HG02973 (cell line): ENCODE results near the gene MRPS18B.
"Not testable (repeated sequence)": the region's sequence is repeated elsewhere in the genome, so short reads cannot be mapped to it uniquely, and the experiment has no call there.

ENCODE experiments used
- ATAC-seq: cut with Tn5 transposase; IDR thresholded peaks from one replicate; pipeline ENCODE4 v1.9.1; 2021; ENCODE audit warnings: moderate library complexity; ENCODE audit not compliant: unreplicated experiment

Gene MRPS18B

GRCh38 chr6:30617565-30618269 lies at the start of gene MRPS18B:
Gene MRPS18B, plus strand, starts transcription at chr6:30617840. Its CDS starts 26 bp downstream, at chr6:30617866.
- ATAC-seq = peak; percentile 62

DNA sequence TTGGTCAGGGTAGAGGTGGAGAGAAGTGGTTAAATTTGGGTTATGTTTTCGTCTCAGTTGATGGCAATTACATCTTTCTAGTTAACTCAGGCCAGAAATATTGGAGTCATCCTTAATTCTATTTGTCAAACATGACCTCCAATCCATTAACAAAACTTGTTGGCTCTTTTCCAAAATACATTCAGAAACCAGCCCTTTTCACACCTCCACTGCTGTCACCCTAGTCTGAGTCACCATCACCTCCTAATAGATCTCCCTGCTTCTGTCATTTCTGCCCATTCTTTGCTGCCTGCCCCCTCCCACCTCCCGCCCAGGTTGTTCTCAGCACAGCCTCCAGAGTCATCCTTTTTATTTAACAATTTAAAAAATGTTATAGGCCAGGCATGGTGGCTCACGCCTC lies 49.4 kb upstream of the MRPS18B start:
- no peak for ATAC-seq

- no peak for ATAC-seq
These were observed 47.4 kb upstream of the MRPS18B start for GRCh38 chr6:30570263-30570662.

DNA sequence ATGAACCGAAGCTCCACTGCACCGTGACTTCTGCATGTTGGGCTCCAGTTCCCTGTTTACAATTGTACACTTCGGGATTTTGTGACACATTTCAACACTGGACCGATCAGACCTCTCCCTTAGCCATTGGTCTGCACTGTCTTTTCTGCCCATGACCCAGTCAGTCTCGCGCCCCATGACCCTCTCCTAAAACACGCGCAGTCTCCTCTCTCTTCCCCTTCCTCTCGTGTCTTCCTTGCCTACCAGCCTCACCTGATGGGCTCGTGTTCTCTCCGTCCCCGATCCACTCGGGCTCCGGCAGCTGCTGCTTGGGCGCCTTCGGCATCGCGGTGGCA lies 46.9 kb upstream of the MRPS18B start:
- peak; percentile 21 for ATAC-seq

DNA sequence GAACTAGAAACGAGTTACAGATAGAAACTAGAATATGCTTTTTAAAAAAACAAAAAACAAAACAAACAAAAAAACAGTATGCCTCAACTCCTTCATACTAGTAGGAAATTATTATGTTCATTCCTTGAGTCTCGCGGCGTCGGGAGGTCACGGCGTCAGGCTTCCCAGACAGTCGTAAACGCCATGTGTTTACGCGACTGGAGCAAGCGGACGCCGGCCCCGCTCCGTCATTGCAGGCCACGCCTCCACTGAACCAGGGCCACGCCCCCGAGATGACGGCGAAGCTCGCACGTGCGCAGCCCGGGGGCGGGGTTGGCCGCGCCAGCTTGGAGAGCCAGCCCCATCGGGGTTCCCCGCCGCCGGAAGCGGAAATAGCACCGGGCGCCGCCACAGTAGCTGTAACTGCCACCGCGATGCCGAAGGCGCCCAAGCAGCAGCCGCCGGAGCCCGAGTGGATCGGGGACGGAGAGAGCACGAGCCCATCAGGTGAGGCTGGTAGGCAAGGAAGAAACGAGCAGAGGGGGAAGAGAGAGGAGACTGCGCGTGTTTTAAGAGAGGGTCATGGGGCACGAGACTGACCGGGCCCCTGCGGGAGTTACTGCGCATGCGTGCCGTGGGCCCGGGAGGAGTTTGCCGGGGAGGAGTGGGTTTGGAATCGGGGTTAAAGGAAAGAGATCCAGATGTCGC lies 46.4 kb upstream of the MRPS18B start, which contains the start of gene ABCF1:
Gene ABCF1, plus strand, starts transcription at position 368 of the 687 bp plus-strand sequence. Its CDS starts 46 bp downstream, at position 414.
- peak; percentile 81 for ATAC-seq

DNA sequence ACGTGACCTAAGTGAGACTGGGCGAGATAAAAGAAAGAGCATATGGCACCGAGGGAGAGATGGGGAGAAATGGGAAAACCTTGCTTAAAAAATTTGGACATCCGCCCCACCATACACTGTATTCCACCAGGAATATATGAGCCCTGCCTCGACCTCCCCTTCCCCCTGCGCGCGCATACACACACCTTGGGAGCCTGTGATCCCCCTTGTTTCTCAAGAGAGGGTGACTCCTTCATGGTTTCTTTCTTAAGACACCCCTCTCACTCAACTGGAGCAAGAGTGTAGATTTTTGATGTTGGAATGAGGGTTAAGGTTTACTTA lies 45.9 kb upstream of the MRPS18B start:
- no peak for ATAC-seq

- ATAC-seq = no peak
These were observed 45.5 kb upstream of the MRPS18B start for GRCh38 chr6:30572148-30572547.

GRCh38 chr6:30573113-30573512 lies 44.5 kb upstream of the MRPS18B start:
- ATAC-seq = no peak

- no peak for ATAC-seq
These were observed 39.6 kb upstream of the MRPS18B start for GRCh38 chr6:30578051-30578450.

GRCh38 chr6:30583921-30584320 lies 33.7 kb upstream of the MRPS18B start:
- ATAC-seq = no peak

DNA sequence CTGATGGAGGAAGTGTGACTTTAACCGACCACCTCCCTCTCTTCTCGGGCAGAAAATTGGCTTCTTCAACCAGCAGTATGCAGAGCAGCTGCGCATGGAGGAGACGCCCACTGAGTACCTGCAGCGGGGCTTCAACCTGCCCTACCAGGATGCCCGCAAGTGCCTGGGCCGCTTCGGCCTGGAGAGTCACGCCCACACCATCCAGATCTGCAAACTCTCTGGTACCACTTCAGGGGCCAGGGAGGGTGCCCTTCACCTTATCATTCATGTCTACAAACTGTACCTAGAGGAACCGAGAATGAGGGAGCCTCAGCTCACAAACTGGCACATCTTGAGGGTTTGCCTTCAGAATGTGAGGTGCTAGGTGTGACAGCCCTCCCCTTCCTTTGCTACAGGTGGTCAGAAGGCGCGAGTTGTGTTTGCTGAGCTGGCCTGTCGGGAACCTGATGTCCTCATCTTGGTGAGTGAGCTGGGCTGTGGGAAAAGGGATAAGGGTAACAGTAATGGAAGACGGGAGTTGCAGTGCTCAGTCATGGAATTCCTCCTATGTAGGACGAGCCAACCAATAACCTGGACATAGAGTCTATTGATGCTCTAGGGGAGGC lies 27.8 kb upstream of the MRPS18B start:
- ATAC-seq = no peak

DNA sequence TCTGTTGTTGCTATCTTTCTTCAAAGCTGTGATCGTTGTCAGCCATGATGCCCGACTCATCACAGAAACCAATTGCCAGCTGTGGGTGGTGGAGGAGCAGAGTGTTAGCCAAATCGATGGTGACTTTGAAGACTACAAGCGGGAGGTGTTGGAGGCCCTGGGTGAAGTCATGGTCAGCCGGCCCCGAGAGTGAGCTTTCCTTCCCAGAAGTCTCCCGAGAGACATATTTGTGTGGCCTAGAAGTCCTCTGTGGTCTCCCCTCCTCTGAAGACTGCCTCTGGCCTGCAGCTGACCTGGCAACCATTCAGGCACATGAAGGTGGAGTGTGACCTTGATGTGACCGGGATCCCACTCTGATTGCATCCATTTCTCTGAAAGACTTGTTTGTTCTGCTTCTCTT lies 27.1 kb upstream of the MRPS18B start:
- ATAC-seq = no peak

DNA sequence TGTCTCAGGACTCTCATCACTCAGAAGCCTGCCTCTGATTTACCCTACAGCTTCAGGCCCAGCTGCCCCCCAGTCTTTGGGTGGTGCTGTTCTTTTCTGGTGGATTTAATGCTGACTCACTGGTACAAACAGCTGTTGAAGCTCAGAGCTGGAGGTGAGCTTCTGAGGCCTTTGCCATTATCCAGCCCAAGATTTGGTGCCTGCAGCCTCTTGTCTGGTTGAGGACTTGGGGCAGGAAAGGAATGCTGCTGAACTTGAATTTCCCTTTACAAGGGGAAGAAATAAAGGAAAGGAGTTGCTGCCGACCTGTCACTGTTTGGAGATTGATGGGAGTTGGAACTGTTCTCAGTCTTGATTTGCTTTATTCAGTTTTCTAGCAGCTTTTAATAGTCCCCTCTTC lies 26.6 kb upstream of the MRPS18B start:
- no peak for ATAC-seq

DNA sequence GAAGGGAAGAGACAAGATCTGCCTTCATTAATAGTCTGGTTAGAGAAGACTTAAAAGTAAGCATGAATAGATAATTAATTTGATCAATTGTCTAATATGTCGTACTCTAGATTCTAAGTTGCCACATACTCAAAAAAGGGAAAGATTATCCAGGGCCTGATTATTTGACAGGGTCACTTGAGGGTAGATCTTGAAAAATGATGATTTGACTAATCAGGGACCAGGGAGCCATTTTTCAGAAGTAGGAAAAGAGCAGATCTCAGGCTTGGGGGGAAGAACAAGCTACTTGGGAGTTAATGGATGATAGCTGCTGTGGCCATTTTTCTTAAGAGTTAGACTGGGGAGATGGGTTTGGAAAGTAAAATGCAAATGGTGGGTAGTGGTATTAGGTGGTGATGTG lies 25.4 kb upstream of the MRPS18B start:
- ATAC-seq = no peak

DNA sequence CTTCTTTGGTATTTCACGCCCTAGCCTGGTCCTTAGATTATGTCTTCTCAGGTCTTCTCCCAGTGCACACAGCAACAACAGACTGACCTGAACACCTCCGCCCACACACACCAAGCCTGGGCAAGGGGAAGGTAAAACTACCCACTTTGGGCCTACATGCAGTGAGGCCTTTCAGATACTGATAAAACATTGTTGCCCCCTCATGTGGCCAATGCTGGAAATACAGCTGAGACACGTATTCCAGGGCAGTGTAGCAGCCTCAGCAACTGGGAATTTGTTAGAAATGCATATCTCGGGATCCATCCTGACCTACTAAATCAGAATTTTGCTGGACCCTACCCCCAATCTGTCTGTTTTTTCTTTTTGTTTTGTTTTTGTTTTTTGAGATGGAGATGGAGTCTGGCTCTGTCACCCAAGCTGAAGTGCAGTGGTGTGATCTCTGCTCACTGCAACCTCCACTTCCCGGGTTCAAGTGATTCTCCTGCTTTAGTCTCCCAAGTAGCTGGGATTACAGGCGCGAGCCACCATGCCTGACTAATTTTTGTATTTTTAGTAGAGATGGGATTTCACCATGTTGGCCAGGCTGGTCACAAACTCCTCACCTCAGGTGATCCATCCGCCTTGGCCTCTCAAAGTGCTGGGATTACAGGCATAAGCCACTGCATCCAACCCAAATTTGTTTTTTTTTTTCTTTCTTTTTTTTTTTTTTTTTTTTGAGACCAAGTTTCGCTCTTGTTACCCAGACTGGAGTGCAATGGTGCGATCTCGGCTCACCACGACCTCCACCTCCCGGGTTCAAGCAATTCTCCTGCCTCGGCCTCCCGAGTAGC lies 20.1 kb upstream of the MRPS18B start:
- not testable (repeated sequence) for ATAC-seq

GRCh38 chr6:30598912-30599624 lies 18.6 kb upstream of the MRPS18B start:
- no peak for ATAC-seq

- no peak for ATAC-seq
These were observed 17.9 kb upstream of the MRPS18B start for GRCh38 chr6:30599625-30600324.

DNA sequence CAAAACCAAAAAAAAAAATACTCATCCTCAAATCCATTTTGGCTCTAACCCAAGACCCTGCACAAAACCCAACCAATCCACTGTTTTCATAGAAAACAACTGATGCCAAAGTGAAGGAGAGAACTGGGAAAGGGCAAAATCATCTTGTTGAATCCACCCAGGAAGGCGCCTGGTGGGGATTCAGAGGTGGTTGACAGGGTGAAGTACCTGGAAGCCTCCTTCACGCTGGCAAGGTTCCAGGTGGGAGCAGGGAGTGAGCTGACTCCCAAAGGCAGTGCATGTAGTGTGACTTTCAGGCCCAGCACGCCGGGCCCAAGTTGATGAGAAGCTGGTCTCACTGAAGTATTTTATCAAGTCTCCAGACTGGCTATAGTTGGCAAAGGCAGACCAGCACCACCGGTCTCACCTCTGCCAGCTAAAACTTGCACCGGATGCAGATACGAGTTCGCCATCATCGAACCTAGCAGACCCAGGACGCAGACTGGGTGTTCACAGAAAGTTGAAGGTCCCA lies 17.1 kb upstream of the MRPS18B start:
- ATAC-seq = no peak

DNA sequence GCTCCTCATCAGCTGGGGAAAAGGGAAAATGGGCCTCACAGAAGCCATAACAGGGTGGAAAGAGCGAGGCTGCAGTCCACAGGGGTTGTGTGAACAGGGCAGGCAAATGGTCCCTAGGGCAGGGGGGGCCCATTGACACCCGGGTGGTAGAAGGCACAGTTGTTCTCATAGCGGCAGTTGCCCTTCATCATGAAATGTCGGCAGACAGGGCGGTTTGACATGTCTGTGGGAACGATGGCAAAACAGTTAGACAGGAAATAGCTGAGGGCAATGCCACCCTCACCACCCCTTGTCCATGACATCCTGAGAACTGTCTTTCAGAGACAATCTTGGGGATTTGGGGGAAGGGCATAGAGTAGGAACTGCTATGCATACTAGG lies 16.2 kb upstream of the MRPS18B start:
- ATAC-seq = no peak
